GM12878 (cell line): Measurements from ENCODE around the gene SF1. TPM values are rescaled to one million over a fixed set of nuclear protein-coding genes. Genes with fewer than 3 reads are reported as not detected.

Experiments
- ATAC-seq: fragments of 200-7000 bp; cut with Tn5 transposase; 3 replicates; pipeline ENCODE4 v1.9.1; 2020; ENCODE audit warnings: mild to moderate bottlenecking, moderate library complexity
- BruUV-seq: library from RNA; stranded (reverse); fragments of 400-500 nt; replicated peaks from 2 replicates; lab custom pipeline; 2021; lab: Mats Ljungman, UMichigan
- CTCF ChIA-PET: fragments of 300-600 bp; sonication (Branson Sonifier 250); formaldehyde crosslinking; extraction: SDS; loops from one replicate; lab custom pipeline; 2021; ENCODE audit warnings: inconsistent platforms; lab: Yijun Ruan, JAX
- POLR2A ChIA-PET: fragments of 350-600 bp; formaldehyde crosslinking; extraction: SDS; loops from one replicate; lab custom pipeline; 2021; ENCODE audit warnings: inconsistent platforms; lab: Charles Lee
- RAD21 ChIA-PET: fragments of 300-600 bp; sonication (Branson Sonifier 250); formaldehyde crosslinking; loops from one replicate; lab custom pipeline; 2023; ENCODE audit warnings: antibody characterized with exemption; ENCODE audit not compliant: unreplicated experiment; lab: Charles Lee
- SMC1A ChIA-PET: fragments of 300-600 bp; sonication (Branson Sonifier 250); formaldehyde crosslinking; loops from one replicate; lab custom pipeline; 2023; ENCODE audit not compliant: unreplicated experiment, uncharacterized antibody; lab: Charles Lee
- DNase-seq: peaks from one replicate; pipeline ENCODE4 v3.0.0-alpha.2; 2011; ENCODE audit warnings: low read depth, low spot score
- FAIRE-seq: peaks from 3 replicates; lab custom pipeline; 2011; peaks lifted over from hg19 to GRCh38; lab: Jason Lieb, UNC
- H2AFZ ChIP-seq: 2 replicates; pipeline ENCODE4 v1.6.0; 2011; ENCODE audit warnings: low read depth, low read length, control low read depth; ENCODE audit not compliant: control insufficient read depth
- H3K27ac ChIP-seq: 2 replicates; pipeline ENCODE4 v1.5.1; 2011; ENCODE audit warnings: control low read depth; ENCODE audit not compliant: control insufficient read depth, insufficient read depth
- H3K27me3 ChIP-seq, 2 experiments: replicated peaks in 1 of 2; 2 replicates each; pipeline versions ENCODE4 v1.6.0 to v1.6.1; 2011; ENCODE audit warnings: low read length in 1 of 2; ENCODE audit not compliant: control insufficient read depth in 2 of 2, insufficient read depth in 2 of 2
- H3K36me3 ChIP-seq, 2 experiments: 2 replicates each; pipeline ENCODE4 v1.5.1; 2011; ENCODE audit warnings: low read length in 1 of 2; ENCODE audit not compliant: control insufficient read depth in 2 of 2, insufficient read depth in 2 of 2
- H3K4me1 ChIP-seq: 2 replicates; pipeline ENCODE4 v1.6.1; 2011; ENCODE audit warnings: mild to moderate bottlenecking, low read length, moderate library complexity, mixed read lengths; ENCODE audit not compliant: control insufficient read depth, insufficient read depth
- H3K4me2 ChIP-seq: 2 replicates; pipeline ENCODE4 v1.6.0; 2011; ENCODE audit warnings: control low read depth; ENCODE audit not compliant: control insufficient read depth, insufficient read depth
- H3K4me3 ChIP-seq: fragments of 200-600 bp; sonication (generic); 2 replicates; pipeline ENCODE4 v1.5.1; 2016
- H3K79me2 ChIP-seq: 2 replicates; pipeline ENCODE4 v1.6.0; 2011; ENCODE audit warnings: low read length; ENCODE audit not compliant: control insufficient read depth, insufficient read depth
- H3K9ac ChIP-seq: 2 replicates; pipeline ENCODE4 v1.8.0; 2011; ENCODE audit warnings: low read length, control low read depth, mixed read lengths; ENCODE audit not compliant: control insufficient read depth, insufficient read depth
- H3K9me3 ChIP-seq: replicated peaks from 3 replicates; pipeline ENCODE4 v1.5.1; 2011; ENCODE audit warnings: mild to moderate bottlenecking, low read length; ENCODE audit not compliant: control insufficient read depth, insufficient read depth
- H4K20me1 ChIP-seq: 2 replicates; pipeline ENCODE4 v1.6.0; 2011; ENCODE audit not compliant: control insufficient read depth, insufficient read depth
- EED ChIP-seq: sonication (generic); IDR thresholded peaks from 2 replicates; pipeline ENCODE4 v1.6.1; 2016; ENCODE audit warnings: antibody characterized with exemption, low read depth
- ELK1 ChIP-seq: IDR thresholded peaks from 2 replicates; pipeline ENCODE4 v1.6.1; 2012; ENCODE audit warnings: low read depth, low read length, improper control_type of control experiment
- KDM1A ChIP-seq: fragments of 200-600 bp; sonication (generic); IDR thresholded peaks from 2 replicates; pipeline ENCODE4 v1.6.1; 2016; ENCODE audit warnings: borderline replicate concordance
- MXI1 ChIP-seq: fragments of 150-350 bp; IDR thresholded peaks from 2 replicates; pipeline ENCODE4 v1.6.1; 2011; ENCODE audit warnings: low read depth, mild to moderate bottlenecking, inconsistent platforms, low read length, improper control_type of control experiment
- PRDM15 ChIP-seq: fragments of 450-650 bp; formaldehyde crosslinking; IDR thresholded peaks from 2 replicates; pipeline ENCODE4 v1.4.0; 2020; ENCODE audit warnings: mild to moderate bottlenecking, moderate library complexity
- SREBF2 ChIP-seq: IDR thresholded peaks from 2 replicates; pipeline ENCODE4 v1.6.1; 2012; ENCODE audit warnings: mild to moderate bottlenecking, low read length
- TBL1XR1 ChIP-seq: IDR thresholded peaks from 2 replicates; pipeline ENCODE4 v1.6.1; 2012; ENCODE audit warnings: low read depth, low read length, improper control_type of control experiment
- WGBS: methylation state at CpG from one replicate; pipeline ENCODE4 v1.1.6; 2016; ENCODE audit warnings: low lambda C conversion rate; ENCODE audit not compliant: insufficient replicate concordance, insufficient coverage; ENCODE audit errors: missing lambda C conversion rate; 5-methylcytosine and 5-hydroxymethylcytosine counted together
- in situ Hi-C: fragments of 300-500 bp; cut with MboI; formaldehyde crosslinking; loops from 9 replicates; pipeline ENCODE4 v1.14.3; 2018; ENCODE audit warnings: mixed read lengths
- intact Hi-C: fragments of 100-400 bp; cut with micrococcal nuclease; formaldehyde crosslinking; loops from one replicate; pipeline ENCODE4 v1.14.2; 2022; ENCODE audit not compliant: unreplicated experiment
- polyA plus RNA-seq, 11 experiments: library from polyadenylated mRNA; depleted of rRNA in 4 of 11; unstranded in 6 of 11; stranded (reverse) in 5 of 11; fragments of >200 nt; fragmentation: Nextera tagmentation in 4 of 11; fragmentation: Illumina TruSeq in 1 of 11; extraction: Ambion mirVana in 4 of 11; extraction: Trizol in 1 of 11; gene quantifications; 1 replicate in 1 of 11; 2 replicates in 10 of 11; pipeline versions ENCODE4 v1.2.1 to v1.2.3, GENCODE V29; 2011 to 2016; ENCODE audit warnings: inconsistent platforms in 2 of 11, missing spikeins in 2 of 11, low read depth in 1 of 11
- total RNA-seq, 4 experiments: library from RNA; depleted of rRNA in 3 of 4; stranded (reverse); fragments of >200 nt in 3 of 4; fragmentation: Illumina TruSeq in 1 of 4; extraction: Trizol in 1 of 4; gene quantifications; 2 replicates each; pipeline versions ENCODE4 v1.2.1 to v1.2.3, GENCODE V29; 2013 to 2021

Gene SF1
- total and polyA plus RNA-seq, 10 of the 15 experiments (the other 5 are each of a cell fraction or from before 2014, with no cell fraction given) = 13.6 to 337 (median 103) TPM

GRCh38 chr11:64766881-64767280, 11.5 kb downstream of the SF1 start:
- 98% methylated on average over 9 of the region's 11 CpGs for WGBS
- ChIA-PET SMC1A (no interaction called here), RAD21 (no interaction called here), CTCF (interaction anchor here (1.9 kb wide), 2 partner anchors 19 to 20 kb away, joined by 4 to 6 read pairs; no protein-coding TSS in a partner anchor), POLR2A (no interaction called here)
- Histone ChIP-seq H3K9me3 (no peaks in the 10 kb centered on the region), H2AFZ (no peak overlapping the region), H3K36me3 (peaks cover 52 to 61% of the 10 kb centered on the region in 2 experiments), H3K4me1 (peaks cover 24% of the 10 kb centered on the region), H3K27me3 (no peaks in the 10 kb centered on the region), H3K9ac (no peak overlapping the region), H4K20me1 (peaks cover 28% of the 10 kb centered on the region), H3K27ac (no peak overlapping the region), H3K4me2 (no peak overlapping the region), H3K4me3 (no peak overlapping the region), H3K79me2 (peaks cover 21% of the 10 kb centered on the region)
- no peak for DNase-seq
- in situ Hi-C loops (no loop called here), intact Hi-C loops (loop anchor here (2.0 kb wide), 1 partner anchor 24 kb away; no protein-coding TSS in a partner anchor)
- no peak for FAIRE-seq
- no peak for ATAC-seq
- no TSS peak for BruUV-seq
- TF ChIP-seq SREBF2 (no peak), MXI1 (no peak), PRDM15 (CRISPR knock-in tag) (no peak), TBL1XR1 (no peak), EED (no peak), ELK1 (no peak), KDM1A (no peak)
